Measurements from ENCODE around the gene SRPK2. TPM values are rescaled to one million over a fixed set of nuclear protein-coding genes. Genes with fewer than 3 reads are reported as not detected.

SRPK2 gene
- polyA plus RNA-seq, 1 of the 3 experiments (the other 2 are of a cell fraction) = 15.4 TPM

DNA sequence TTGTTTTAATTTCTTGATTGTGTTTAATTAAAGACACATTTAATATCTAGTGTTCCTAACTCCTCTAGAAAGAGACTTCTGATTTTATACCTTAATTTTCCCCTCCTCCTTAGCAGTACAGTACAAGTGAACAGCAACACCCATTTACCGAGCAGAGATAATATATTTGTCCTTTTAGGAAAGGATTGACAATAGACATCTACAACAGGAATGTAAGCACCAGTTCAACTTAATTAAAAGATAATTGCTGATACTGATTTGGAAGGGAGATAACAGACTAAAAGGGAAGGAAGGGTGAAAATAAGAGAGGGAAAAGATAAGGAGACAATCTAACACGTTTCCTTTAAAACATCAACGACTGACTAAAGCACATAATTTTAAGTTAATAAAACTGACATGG is 119.3 kb downstream of the SRPK2 start:
- Histone ChIP-seq H3K36me3 (replicated peaks in 1 of 2; ENCODE audit: control insufficient read depth in 1 of 2, insufficient read depth in 2 of 2, low read length in 1 of 2) (no peaks in the 10 kb centered on the region), H3F3A (replicated peaks; ENCODE audit: insufficient read depth) (peaks cover 33% of the 10 kb centered on the region), H3K27ac (ENCODE audit: low read depth in 2 of 2, low read length in 1 of 2) (peak overlapping the region; percentile 81 to 93), H3K9me3 (no peaks in the 10 kb centered on the region), H2AFZ (ENCODE audit: low read depth) (peak overlapping the region; percentile 39; the same call in 1 of the 2 replicates), H3K4me2 (peak overlapping the region; percentile 72), H3K9ac (peak overlapping the region; percentile 46; the same call in 1 of the 2 replicates), H3K9me2 (no peaks in the 10 kb centered on the region), H4K20me1 (ENCODE audit: insufficient read depth) (peaks cover 53% of the 10 kb centered on the region), H3K27me3 (ENCODE audit: insufficient read depth) (no peaks in the 10 kb centered on the region), H3K79me2 (ENCODE audit: insufficient read depth) (peaks cover 95% of the 10 kb centered on the region), H3K4me3 (ENCODE audit: low read depth in 2 of 2, low read length in 1 of 2) (peak overlapping the region; percentile 44 to 54), H3K4me1 (ENCODE audit: control insufficient read depth in 1 of 2, insufficient read depth in 2 of 2, low read depth in 1 of 2, low read length in 1 of 2) (peaks cover 18 to 34% of the 10 kb centered on the region in 2 experiments; a peak in 3 of 4 replicates)
- WGBS (ENCODE audit: low lambda C conversion rate) = 6% methylated on average over 3 of the region's 3 CpGs
- POLR2A ChIA-PET = interaction anchor here (1.0 to 1.3 kb wide), 2 partner anchors 15 to 21 kb away, joined by 3 read pairs; no protein-coding TSS in a partner anchor
- DNase-seq = no peak
- peak; percentile 79 for TF ChIP-seq GATA2 (CRISPR knock-in tag; IDR thresholded peaks at IDR 0.05)
- TF ChIP-seq RXRA (IDR thresholded peaks at IDR 0.05; ENCODE audit: borderline replicate concordance, low read depth) = no peak
- no peak for TF ChIP-seq GABPA (IDR thresholded peaks at IDR 0.05; ENCODE audit: low read depth)
- TF ChIP-seq, protein P1, sequence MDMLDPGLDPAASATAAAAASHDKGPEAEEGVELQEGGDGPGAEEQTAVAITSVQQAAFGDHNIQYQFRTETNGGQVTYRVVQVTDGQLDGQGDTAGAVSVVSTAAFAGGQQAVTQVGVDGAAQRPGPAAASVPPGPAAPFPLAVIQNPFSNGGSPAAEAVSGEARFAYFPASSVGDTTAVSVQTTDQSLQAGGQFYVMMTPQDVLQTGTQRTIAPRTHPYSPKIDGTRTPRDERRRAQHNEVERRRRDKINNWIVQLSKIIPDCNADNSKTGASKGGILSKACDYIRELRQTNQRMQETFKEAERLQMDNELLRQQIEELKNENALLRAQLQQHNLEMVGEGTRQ (IDR thresholded peaks at IDR 0.05; ENCODE audit: borderline replicate concordance, low read depth, low read length) = no peak
- TF ChIP-seq MXI1 (IDR thresholded peaks at IDR 0.05; ENCODE audit: low read depth, low read length) = no peak
- no peak for TF ChIP-seq TAF1 (IDR thresholded peaks at IDR 0.05; ENCODE audit: borderline replicate concordance, low read depth, low read length)
- no peak for TF ChIP-seq RAD21 (IDR thresholded peaks at IDR 0.05; ENCODE audit: low read length)
- no peak for TF ChIP-seq NFIC (IDR thresholded peaks at IDR 0.05; ENCODE audit: borderline replicate concordance)
- no peak for TF ChIP-seq EZH2phosphoT487 (IDR thresholded peaks at IDR 0.05; ENCODE audit: borderline replicate concordance, low read depth)
- TF ChIP-seq EP300 (IDR thresholded peaks at IDR 0.05; ENCODE audit: borderline replicate concordance in 1 of 2, low read depth in 1 of 2, low read length in 1 of 2) = peak in 1 of 2 experiments; percentile 55; a peak in 1 of 4 replicates
- no peak for TF ChIP-seq PBX3 (IDR thresholded peaks at IDR 0.05)
- no peak for TF ChIP-seq JUND (IDR thresholded peaks at IDR 0.05)
- no peak for TF ChIP-seq MAX (IDR thresholded peaks at IDR 0.05; ENCODE audit: low read depth)
- TF ChIP-seq POLR2AphosphoS5 (IDR thresholded peaks at IDR 0.05; ENCODE audit: low read depth, low read length) = no peak
- no peak for TF ChIP-seq CHD2 (IDR thresholded peaks at IDR 0.05; ENCODE audit: low read length, partially characterized antibody)
- no peak for TF ChIP-seq YY1 (IDR thresholded peaks at IDR 0.05; ENCODE audit: low read depth)
- CTCF ChIA-PET = interaction anchor here (1.2 to 1.4 kb wide), 3 partner anchors 18 to 87 kb away, joined by 3 to 4 read pairs (median 4); no protein-coding TSS in a partner anchor

Data from SK-N-SH (cell line).